Measurements from ENCODE around the gene VSTM2B.

VSTM2B gene

GRCh38 chr19:29524201-29524911 lies 1.4 kb upstream of the VSTM2B start:
- TF ChIP-seq ZFX (IDR thresholded peaks at IDR 0.05): no peak
- no peak for TF ChIP-seq CTCF (conservative IDR thresholded peaks at IDR 0.05)
- H3K27ac ChIP-seq: no peak overlapping the region

GRCh38 chr19:29524912-29525831 lies 622 bp upstream of the VSTM2B start:
- TF ChIP-seq ZFX (IDR thresholded peaks at IDR 0.05): no peak
- H3K27ac ChIP-seq: no peak overlapping the region

GRCh38 chr19:29526730-29527499 lies 1.1 kb downstream of the VSTM2B start:
- no peak overlapping the region for H3K27ac ChIP-seq
- no peak for TF ChIP-seq ZFX (IDR thresholded peaks at IDR 0.05)
- no peak for TF ChIP-seq CTCF (conservative IDR thresholded peaks at IDR 0.05)

GRCh38 chr19:29527500-29528328 lies 1.9 kb downstream of the VSTM2B start:
- no peak overlapping the region for H3K27ac ChIP-seq
- TF ChIP-seq CTCF (conservative IDR thresholded peaks at IDR 0.05) (no peak), ZFX (IDR thresholded peaks at IDR 0.05) (no peak)

GRCh38 chr19:29528350-29528945 lies 2.7 kb downstream of the VSTM2B start:
- TF ChIP-seq ZFX (IDR thresholded peaks at IDR 0.05) (no peak), CTCF (conservative IDR thresholded peaks at IDR 0.05) (peak; percentile 97)
- H3K27ac ChIP-seq: no peak overlapping the region

- no peak overlapping the region for H3K27ac ChIP-seq
- no peak for TF ChIP-seq CTCF (conservative IDR thresholded peaks at IDR 0.05)
- TF ChIP-seq ZFX (IDR thresholded peaks at IDR 0.05): no peak
These were observed 3.3 kb downstream of the VSTM2B start for GRCh38 chr19:29528946-29529645.

All from C4-2B (cell line).